ENCODE measurements around the gene RASAL1.
A peak's percentile ranks its signal among the peaks of the same experiment; 100 is the strongest.

Gene RASAL1

GRCh38 chr12:113162102-113163029 is 26.8 kb upstream of the RASAL1 start:
- no peak for DNase-seq

- DNase-seq, result peak in 1 of 5 experiments; percentile 55
Observed at GRCh38 chr12:113161415-113162016, 26.0 kb upstream of the RASAL1 start.

DNA sequence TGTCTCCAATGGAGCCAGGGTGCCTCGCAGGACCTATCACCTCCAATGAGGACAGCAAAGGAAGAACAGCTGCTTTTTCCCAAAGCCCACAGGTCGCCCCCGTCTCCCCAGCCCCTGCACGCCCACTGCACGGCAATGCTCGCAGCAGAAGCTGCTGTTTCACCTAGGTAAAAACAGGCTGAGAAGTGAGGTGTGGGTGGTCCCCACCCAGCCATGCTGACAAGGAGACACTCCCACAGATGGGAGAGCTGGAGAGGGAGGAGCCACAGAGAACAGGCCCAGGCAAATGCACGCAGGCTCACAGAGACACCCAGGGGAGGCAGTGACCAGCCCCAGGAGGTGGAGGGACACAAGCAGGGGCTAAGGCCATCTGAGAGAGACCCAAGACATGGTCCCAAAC is 24.4 kb upstream of the RASAL1 start:
- no peak for DNase-seq

GRCh38 chr12:113158439-113159203 is 23.1 kb upstream of the RASAL1 start:
- no peak for DNase-seq

- DNase-seq, result no peak
Observed at GRCh38 chr12:113157218-113157859, 21.8 kb upstream of the RASAL1 start.

- DNase-seq, result no peak
Observed at GRCh38 chr12:113155646-113156045, 20.1 kb upstream of the RASAL1 start.

- DNase-seq, result no peak
Observed at GRCh38 chr12:113155060-113155459, 19.5 kb upstream of the RASAL1 start.

DNA sequence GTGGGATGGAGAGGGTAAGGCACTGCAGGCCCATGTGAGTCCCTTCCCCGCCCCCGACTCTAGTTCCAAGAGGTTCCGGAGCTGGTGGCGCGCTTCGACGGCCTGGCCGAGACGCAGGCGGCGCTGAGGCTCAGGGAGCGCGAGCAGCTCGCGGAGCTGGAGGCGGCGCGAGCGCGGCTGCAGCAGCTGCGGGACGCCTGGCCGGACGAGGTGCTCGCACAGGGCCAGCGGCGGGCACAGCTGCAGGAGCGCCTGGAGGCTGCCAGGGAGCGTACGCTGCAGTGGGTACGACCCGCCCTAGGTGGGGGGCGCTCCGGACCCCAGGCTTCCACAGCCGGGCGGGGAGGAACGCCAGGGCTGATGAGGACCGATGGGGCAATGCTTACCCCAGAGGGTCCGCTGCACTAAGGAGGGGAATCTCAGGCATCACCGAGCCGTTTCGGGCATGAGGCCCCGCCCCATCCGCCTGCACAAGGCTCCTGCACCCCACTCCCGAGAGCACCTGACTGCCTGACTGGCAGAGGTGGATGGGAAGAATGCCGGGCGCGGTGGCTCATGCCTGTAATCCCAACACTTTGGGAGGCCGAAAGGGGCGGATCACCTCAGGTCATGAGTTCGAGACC is 18.9 kb upstream of the RASAL1 start:
- DNase-seq, result peak in 1 of 5 experiments; percentile 34

DNA sequence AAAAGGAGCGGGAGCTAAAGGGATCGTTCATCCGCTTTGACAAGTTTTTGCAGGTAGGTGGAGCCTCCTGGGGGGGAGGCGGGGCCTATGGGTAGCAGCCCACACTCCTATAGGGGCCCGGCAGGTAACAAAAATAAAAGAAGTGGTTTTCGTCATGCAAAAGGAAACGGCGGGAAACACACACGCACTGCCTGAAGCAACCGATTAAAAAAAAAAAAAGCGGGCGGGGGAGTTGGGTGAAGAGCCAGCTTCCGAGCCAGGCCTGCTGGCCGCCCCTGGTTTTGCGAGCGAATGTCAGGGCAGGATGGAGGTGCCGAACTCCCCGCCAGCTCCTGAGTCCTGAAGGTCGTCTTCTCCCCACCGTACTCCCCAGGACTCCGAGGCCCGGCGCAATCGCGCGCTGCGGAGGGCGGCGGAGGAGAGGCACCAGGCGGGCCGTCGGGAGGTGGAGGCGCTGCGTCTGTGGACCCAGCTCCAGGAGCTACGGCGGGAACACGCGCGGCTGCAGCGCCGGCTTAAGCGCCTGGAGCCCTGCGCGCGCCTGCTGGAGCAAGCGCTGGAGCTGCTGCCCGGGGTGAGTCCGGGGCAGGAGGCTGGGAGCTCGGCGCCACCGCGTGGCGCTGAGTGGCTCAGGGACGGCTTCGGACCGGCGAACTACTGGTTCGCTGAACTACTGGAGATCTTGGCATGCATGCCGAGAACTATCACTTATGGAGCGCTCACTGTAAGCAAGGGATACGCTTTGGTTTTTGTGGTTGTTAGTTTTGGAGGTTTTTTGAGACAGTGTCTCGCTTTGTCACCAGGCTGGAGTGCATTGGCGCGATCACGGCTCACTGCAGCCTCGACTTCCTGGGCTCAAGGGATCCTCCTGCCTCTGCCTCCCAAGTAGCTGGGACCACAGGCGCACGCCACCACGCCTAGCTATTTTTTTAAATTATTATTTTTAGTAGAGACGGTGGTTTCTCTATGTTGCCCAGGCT is 17.6 kb upstream of the RASAL1 start:
- DNase-seq, result peak in 4 of 5 experiments; percentile 22 to 73 (median 58)

GRCh38 chr12:113152196-113152834 is 16.8 kb upstream of the RASAL1 start:
- DNase-seq, result no peak

DNA sequence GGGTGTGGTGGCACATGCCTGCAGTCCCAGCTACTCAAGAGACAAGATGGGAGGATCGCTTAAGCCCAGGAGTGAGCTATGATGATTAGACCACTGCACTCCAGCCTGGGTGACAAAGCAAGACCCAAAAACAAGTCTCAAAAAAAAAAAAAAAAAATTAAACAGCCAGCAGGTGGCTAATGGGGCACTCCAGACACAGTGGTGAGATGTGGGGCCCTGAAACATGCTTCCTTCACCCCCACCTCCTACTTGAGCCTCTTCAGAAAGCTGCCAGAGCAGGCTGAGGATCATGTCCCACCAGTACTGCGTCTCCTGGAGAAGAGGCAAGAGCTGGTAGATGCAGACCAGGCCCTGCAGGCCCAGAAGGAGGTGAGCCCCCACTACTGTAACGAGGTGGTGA is 16.1 kb upstream of the RASAL1 start:
- no peak for DNase-seq

GRCh38 chr12:113149361-113150150 is 14.0 kb upstream of the RASAL1 start, which contains the start of gene CFAP73:
TSS of gene CFAP73 (plus strand) at chr12:113149724. CDS start at chr12:113149858, 134 bp downstream.
- no peak for DNase-seq

GRCh38 chr12:113146999-113147398 is 11.4 kb upstream of the RASAL1 start:
- no peak for DNase-seq

GRCh38 chr12:113145720-113146551 is 10.4 kb upstream of the RASAL1 start:
- DNase-seq, result no peak

DNA sequence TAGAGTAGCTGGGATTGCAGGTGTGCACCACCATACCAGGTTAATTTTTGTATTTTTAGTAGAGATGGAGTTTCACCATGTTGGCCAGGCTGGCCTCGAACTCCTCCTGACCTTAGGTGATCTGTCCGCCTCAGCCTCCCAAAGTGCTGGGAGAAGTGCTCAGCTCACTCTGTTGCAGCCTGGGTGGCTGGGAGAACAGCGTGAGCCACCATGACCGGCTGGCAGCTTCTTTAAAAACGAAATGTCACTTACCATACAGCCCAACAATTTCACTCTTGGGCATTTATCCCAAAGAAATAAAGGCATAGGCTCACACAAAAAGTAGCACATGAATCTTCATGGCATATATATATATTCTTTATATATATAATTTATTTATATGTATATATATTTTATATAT is 9.2 kb upstream of the RASAL1 start:
- no peak for DNase-seq

DNA sequence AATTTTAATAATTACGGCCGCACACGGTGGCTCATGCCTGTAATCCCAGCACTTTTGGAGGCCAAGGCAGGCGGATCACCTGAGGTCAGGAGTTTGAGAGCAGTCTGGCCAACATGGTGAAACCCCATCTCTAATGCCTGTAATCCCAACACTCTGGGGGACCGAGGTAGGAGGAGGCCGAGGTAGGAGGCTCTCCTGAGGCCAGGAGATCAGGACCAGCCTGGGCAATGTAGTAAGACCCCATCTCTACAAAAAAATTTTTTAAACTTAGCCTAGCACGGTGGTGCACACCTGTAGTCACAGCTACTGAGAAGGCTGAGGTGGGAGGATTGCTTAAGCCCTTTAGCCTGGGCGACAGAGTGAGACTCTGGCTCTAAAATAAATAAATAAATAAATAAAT is 8.4 kb upstream of the RASAL1 start:
- DNase-seq, result no peak

GRCh38 chr12:113142886-113143332 is 7.3 kb upstream of the RASAL1 start:
- no peak for DNase-seq

GRCh38 chr12:113142173-113142885 is 6.8 kb upstream of the RASAL1 start:
- no peak for DNase-seq
